22Rv1 (cell line): Measurements from ENCODE around the gene SLC31A1.
"Not testable (repeated sequence)": the region's sequence is repeated elsewhere in the genome, so short reads cannot be mapped to it uniquely, and the experiment has no call there.

ENCODE experiments used
- H3K27ac ChIP-seq: fragments of 450-650 bp; 2 replicates; pipeline ENCODE4 v1.5.1; 2017
- ZFX ChIP-seq: fragments of 450-650 bp; IDR thresholded peaks from 2 replicates; pipeline ENCODE4 v1.6.1; 2017; ENCODE audit warnings: antibody characterized with exemption, borderline replicate concordance
- TF ChIP-seq, protein P1 (sequence below): fragments of 450-650 bp; IDR thresholded peaks from 2 replicates; pipeline ENCODE4 v1.5.1; 2017; ENCODE audit warnings: mild to moderate bottlenecking

The SLC31A1 gene

DNA sequence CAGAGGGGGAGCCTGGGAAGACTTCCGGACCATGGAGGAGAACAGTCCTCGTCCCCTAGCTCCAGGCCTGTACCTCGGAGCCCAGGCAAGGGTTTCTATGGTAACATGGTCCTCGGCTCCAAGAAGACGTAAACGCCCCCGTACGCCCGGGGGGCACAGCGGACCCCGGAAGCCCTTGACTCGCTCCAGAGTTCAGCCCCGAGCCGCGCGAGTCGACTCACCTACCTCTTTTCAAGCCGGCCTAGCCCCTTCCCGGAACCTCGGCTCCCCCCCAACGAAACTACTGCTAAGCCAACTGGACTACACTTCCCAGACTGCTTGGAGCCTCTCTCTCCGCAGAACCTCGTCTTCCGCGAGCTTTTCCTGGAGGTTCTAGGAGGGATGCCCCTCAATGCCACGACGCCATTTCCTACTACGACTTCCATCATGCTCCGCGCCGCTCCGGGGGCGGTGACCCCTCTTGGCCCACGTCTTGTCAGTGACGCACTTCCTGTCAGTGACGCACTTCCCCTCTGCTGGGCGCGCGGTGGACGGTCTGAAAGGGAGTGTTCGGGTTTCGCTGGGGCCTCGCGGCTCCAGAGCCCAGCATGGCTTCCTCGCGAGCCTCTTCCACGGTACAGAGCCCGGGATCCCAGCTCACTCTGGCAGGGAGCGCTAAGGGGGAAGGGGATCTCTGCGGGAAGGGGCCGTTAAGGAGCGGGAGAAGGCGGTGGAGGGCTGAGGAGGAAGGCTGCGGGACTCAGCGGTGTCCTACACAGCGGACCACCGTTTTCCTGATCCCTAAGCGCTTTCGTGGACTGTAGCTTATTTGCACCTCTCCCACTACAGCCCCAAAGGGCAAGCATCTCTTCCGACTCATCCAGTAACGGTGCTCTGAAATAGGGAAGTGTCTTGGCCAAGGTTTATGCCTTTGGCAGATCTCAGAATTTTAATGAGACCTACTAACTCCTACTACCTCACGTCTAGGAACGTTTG, 54.1 kb downstream of the SLC31A1 start, which contains the start of the genes CDC26 and PRPF4:
Gene CDC26 (minus strand): TSS at position 416 of the 975 bp plus-strand sequence. CDS start 3,065 bp downstream, outside the sequence.
Gene PRPF4 (plus strand): TSS at position 502 of the 975 bp plus-strand sequence. CDS start 86 bp downstream, at position 588.
- TF ChIP-seq, protein P1, sequence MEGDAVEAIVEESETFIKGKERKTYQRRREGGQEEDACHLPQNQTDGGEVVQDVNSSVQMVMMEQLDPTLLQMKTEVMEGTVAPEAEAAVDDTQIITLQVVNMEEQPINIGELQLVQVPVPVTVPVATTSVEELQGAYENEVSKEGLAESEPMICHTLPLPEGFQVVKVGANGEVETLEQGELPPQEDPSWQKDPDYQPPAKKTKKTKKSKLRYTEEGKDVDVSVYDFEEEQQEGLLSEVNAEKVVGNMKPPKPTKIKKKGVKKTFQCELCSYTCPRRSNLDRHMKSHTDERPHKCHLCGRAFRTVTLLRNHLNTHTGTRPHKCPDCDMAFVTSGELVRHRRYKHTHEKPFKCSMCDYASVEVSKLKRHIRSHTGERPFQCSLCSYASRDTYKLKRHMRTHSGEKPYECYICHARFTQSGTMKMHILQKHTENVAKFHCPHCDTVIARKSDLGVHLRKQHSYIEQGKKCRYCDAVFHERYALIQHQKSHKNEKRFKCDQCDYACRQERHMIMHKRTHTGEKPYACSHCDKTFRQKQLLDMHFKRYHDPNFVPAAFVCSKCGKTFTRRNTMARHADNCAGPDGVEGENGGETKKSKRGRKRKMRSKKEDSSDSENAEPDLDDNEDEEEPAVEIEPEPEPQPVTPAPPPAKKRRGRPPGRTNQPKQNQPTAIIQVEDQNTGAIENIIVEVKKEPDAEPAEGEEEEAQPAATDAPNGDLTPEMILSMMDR: no peak
- TF ChIP-seq ZFX: no peak
- peak within 1 kb of the TSS; percentile 73 for H3K27ac ChIP-seq

DNA sequence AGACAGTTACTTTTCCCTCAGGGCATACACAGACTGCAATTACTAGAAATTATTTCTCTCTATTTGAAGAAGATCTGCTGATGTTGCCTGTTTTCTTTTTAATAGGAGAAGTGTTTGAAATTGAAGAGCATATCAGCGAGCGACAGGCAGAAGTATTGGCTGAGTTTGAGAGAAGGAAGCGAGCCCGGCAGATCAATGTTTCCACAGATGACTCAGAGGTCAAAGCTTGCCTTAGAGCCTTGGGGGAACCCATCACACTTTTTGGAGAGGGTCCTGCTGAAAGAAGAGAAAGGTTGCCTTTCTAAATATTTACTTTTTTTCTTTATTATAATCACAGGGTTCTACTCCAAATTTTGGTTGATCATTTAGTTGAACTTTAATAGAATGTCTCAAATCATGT, 57.5 kb downstream of the SLC31A1 start:
- TF ChIP-seq, protein P1: no peak
- TF ChIP-seq ZFX: no peak
- no peak overlapping the region for H3K27ac ChIP-seq

DNA sequence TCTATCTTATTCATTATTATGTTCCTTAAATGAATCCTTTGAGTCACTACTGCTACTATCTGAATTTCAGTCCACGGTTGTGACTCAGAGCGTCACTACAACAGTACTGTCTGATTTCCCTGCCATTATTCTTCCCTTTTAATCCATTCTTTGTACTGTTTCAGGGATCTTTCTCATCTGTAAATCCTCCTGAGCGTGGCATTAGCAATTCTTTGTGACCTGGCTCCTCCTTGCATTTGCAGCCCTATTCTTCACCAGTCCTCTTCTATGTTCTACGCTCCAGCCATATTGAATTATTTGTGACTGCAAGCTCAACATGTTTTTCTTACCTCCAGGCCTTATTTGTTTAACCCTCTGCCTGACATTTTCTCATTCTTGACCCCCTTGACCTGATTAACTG, 60.0 kb downstream of the SLC31A1 start:
- TF ChIP-seq ZFX: no peak
- TF ChIP-seq, protein P1: no peak

DNA sequence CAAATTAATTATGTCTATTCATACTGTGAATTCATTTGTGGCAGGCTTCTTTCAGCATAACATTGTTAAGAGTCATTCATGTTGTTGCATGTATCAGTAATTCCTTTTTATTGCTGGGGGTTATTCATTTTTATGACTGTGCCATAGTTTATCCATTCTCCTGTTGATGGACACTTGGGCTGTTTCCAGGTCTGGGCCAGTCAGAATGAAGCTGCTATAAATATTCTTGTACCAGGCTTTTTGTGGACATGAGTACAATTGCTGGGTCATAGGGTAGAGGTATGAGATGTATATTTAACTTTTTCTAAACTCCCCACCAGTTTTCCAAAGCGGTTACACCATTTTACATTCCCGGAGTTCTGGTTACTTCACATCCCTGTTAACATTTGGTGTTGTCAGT, 67.7 kb downstream of the SLC31A1 start:
- H3K27ac ChIP-seq: no peak overlapping the region
- TF ChIP-seq, protein P1: no peak
- no peak for TF ChIP-seq ZFX

More for the DNA sequence above, 60.0 kb downstream of the SLC31A1 start:
- no peak overlapping the region for H3K27ac ChIP-seq

DNA sequence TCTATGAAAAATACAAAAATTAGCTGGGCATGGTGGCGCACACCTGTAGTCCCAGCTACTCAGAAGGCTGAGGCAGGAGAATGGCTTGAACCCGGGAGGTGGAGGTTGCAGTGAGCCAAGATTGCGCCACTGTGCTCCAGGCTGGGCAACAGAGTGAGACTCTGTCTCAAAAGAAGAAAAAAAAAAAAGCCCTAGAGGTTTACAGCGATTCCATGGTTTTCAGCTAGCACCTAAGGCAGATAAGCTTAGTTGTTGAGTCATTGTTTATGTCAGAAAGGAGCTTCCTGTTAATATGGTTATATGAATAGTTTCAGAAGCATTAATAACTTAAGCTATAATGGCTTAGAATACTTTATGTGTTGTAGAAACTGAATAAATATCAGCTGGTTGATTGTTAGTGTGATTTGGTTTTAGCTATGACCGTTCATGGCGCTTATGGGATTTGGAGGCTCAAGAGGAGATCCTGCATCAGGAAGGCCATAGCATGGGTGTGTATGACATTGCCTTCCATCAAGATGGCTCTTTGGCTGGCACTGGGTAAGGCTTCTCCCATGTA, 68.8 kb downstream of the SLC31A1 start:
- TF ChIP-seq ZFX: no peak
- TF ChIP-seq, protein P1: no peak

DNA sequence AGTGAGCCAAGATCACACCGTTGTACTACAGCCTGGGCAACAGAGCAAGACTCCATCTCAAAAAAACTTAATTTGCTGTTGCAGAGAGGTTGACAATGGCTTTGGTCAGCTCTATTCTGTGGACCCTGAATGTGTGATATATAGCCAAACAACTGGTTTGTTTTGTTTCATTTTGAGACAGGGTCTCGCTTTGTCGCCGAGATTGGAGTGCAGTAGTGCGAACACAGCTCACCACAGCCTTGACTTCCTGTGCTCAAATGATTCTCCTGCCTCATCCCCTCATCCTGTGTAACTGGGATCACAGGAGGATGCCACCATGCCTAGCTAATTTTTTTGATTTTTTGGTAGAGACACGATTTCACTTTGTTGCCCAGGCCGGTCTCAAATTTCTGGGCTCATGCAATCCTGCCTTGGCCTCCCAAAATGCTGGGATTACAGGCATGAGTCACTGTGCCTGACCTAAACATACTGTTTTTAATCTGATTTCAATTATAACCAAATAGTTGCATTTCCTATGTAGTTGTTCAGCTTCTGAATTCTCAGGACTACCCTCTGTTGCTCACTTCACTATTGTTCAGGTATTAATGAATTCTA, 72.0 kb downstream of the SLC31A1 start:
- H3K27ac ChIP-seq: no peak overlapping the region
- TF ChIP-seq, protein P1: no peak
- TF ChIP-seq ZFX: no peak

More for the DNA sequence above, 68.8 kb downstream of the SLC31A1 start:
- no peak overlapping the region for H3K27ac ChIP-seq

DNA sequence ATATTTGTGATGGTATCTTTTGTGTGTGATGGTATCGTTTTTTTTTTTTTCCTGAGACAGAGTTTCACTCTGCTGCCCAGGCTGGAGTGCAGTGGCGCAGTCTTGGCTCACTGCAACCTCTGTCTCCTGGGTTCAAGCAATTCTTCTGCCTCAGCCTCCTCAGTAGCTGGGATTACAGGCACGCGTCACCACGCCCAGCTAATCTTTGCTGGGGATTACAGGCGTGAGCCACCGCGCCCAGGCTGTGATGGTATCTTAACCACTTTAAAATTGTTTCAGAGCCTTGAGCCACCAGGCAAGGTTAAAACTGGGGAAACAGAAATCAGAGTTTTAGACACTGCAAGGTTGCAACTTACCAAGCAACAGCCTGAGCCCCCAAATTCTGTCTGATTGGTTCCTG, 74.9 kb downstream of the SLC31A1 start:
- H3K27ac ChIP-seq: not testable (repeated sequence)
